H9 (cell line): Measurements from ENCODE around the gene CEP131. TPM values are rescaled to one million over a fixed set of nuclear protein-coding genes. Genes with fewer than 3 reads are reported as not detected.

Source experiments
- DNase-seq: peaks from one replicate; pipeline ENCODE4 v3.0.0-alpha.2; 2017
- H2AFZ ChIP-seq: one replicate; pipeline ENCODE4 v1.6.1; 2013; ENCODE audit warnings: mild to moderate bottlenecking, low read length, control low read depth, moderate library complexity
- H2AK5ac ChIP-seq: 2 replicates; pipeline ENCODE4 v1.6.1; 2013; ENCODE audit warnings: low read length, control low read depth, mixed read lengths; ENCODE audit not compliant: insufficient read length
- H2BK120ac ChIP-seq: one replicate; pipeline ENCODE4 v1.6.1; 2013; ENCODE audit warnings: low read depth, mild to moderate bottlenecking, low read length, control low read depth, inconsistent platforms; ENCODE audit not compliant: poor library complexity, severe bottlenecking
- H2BK12ac ChIP-seq: 2 replicates; pipeline ENCODE4 v1.6.1; 2013; ENCODE audit warnings: low read length, control low read depth, mixed read lengths, low read depth; ENCODE audit not compliant: insufficient read length
- H2BK15ac ChIP-seq: 2 replicates; pipeline ENCODE4 v1.6.1; 2013; ENCODE audit warnings: low read depth, low read length, control low read depth
- H2BK20ac ChIP-seq: one replicate; pipeline ENCODE4 v1.6.1; 2013; ENCODE audit warnings: low read depth, mild to moderate bottlenecking, low read length, control low read depth, inconsistent platforms; ENCODE audit not compliant: poor library complexity, severe bottlenecking
- H2BK5ac ChIP-seq: 2 replicates; pipeline ENCODE4 v1.6.1; 2013; ENCODE audit warnings: low read length, control low read depth, mixed read lengths; ENCODE audit not compliant: insufficient read length
- H3K14ac ChIP-seq: 2 replicates; pipeline ENCODE4 v1.6.1; 2013; ENCODE audit warnings: low read length, control low read depth; ENCODE audit not compliant: insufficient read depth
- H3K18ac ChIP-seq: 2 replicates; pipeline ENCODE4 v1.6.1; 2013; ENCODE audit warnings: low read depth, mild to moderate bottlenecking, mixed read lengths, low read length, control low read depth; ENCODE audit not compliant: insufficient read length
- H3K23ac ChIP-seq: 2 replicates; pipeline ENCODE4 v1.6.1; 2013; ENCODE audit warnings: low read length, control low read depth, mixed read lengths, low read depth; ENCODE audit not compliant: insufficient read length
- H3K23me2 ChIP-seq: 2 replicates; pipeline ENCODE4 v1.6.1; 2013; ENCODE audit warnings: low read depth, mild to moderate bottlenecking, mixed read lengths, low read length, control low read depth; ENCODE audit not compliant: insufficient read length, poor library complexity, severe bottlenecking
- H3K27ac ChIP-seq: 2 replicates; pipeline ENCODE4 v1.5.1; 2013; ENCODE audit warnings: low read length, control low read depth, mixed read lengths, low read depth; ENCODE audit not compliant: insufficient read length
- H3K27me3 ChIP-seq: 2 replicates; pipeline ENCODE4 v1.6.1; 2013; ENCODE audit warnings: low read length, control low read depth, inconsistent platforms; ENCODE audit not compliant: insufficient read depth
- H3K4ac ChIP-seq: 2 replicates; pipeline ENCODE4 v1.6.1; 2013; ENCODE audit warnings: low read depth, mild to moderate bottlenecking, control low read depth, inconsistent platforms, low read length, moderate library complexity
- H3K4me1 ChIP-seq: 2 replicates; pipeline ENCODE4 v1.6.1; 2013; ENCODE audit warnings: low read length, control low read depth, inconsistent platforms; ENCODE audit not compliant: insufficient read depth
- H3K4me2 ChIP-seq: 2 replicates; pipeline ENCODE4 v1.6.1; 2013; ENCODE audit warnings: low read length, control low read depth, mixed read lengths; ENCODE audit not compliant: insufficient read length, insufficient read depth
- H3K56ac ChIP-seq: 2 replicates; pipeline ENCODE4 v1.6.1; 2013; ENCODE audit warnings: low read depth, mild to moderate bottlenecking, mixed read lengths, low read length, control low read depth; ENCODE audit not compliant: insufficient read length
- H3K79me1 ChIP-seq: 2 replicates; pipeline ENCODE4 v1.6.1; 2013; ENCODE audit warnings: low read depth, mild to moderate bottlenecking, moderate library complexity, low read length, control low read depth, inconsistent platforms; ENCODE audit not compliant: insufficient read depth, poor library complexity, severe bottlenecking
- H3K79me2 ChIP-seq: 2 replicates; pipeline ENCODE4 v1.6.1; 2013; ENCODE audit warnings: low read length, control low read depth, inconsistent platforms; ENCODE audit not compliant: insufficient read depth
- H3K9ac ChIP-seq: 2 replicates; pipeline ENCODE4 v1.6.1; 2013; ENCODE audit warnings: low read length, control low read depth, mixed read lengths; ENCODE audit not compliant: insufficient read length; ENCODE audit errors: extremely low read depth
- H3K9me3 ChIP-seq: one replicate; pipeline ENCODE4 v1.6.1; 2013; ENCODE audit warnings: low read depth, low read length, inconsistent platforms; ENCODE audit not compliant: control insufficient read depth
- H3T11ph ChIP-seq: one replicate; pipeline ENCODE4 v1.6.1; 2013; ENCODE audit warnings: mild to moderate bottlenecking, low read length, control low read depth, inconsistent platforms
- H4K20me1 ChIP-seq: one replicate; pipeline ENCODE4 v1.6.1; 2013; ENCODE audit not compliant: control insufficient read depth, insufficient read length, insufficient read depth
- H4K5ac ChIP-seq: 2 replicates; pipeline ENCODE4 v1.6.1; 2013; ENCODE audit warnings: low read depth, mild to moderate bottlenecking, mixed read lengths, low read length, control low read depth; ENCODE audit not compliant: insufficient read length
- H4K8ac ChIP-seq: replicated peaks from 2 replicates; pipeline ENCODE4 v1.6.1; 2013; ENCODE audit warnings: low read length, control low read depth, mixed read lengths, low read depth; ENCODE audit not compliant: insufficient read length
- H4K91ac ChIP-seq: 2 replicates; pipeline ENCODE4 v1.6.1; 2013; ENCODE audit warnings: low read depth, mild to moderate bottlenecking, moderate library complexity, mixed read lengths, low read length, control low read depth; ENCODE audit not compliant: insufficient read length
- H3K27ac Mint-ChIP-seq, 3 experiments: 2 replicates in 2 of 3; 3 replicates in 1 of 3; pipeline ENCODE4 v1.8.0; 2020 to 2021; ENCODE audit warnings: mixed read lengths in 3 of 3, mild to moderate bottlenecking in 1 of 3, moderate library complexity in 1 of 3
- H3K27me3 Mint-ChIP-seq: 2 replicates; pipeline ENCODE4 v1.8.0; 2021; ENCODE audit warnings: low read depth, mild to moderate bottlenecking, moderate library complexity, mixed read lengths
- H3K36me3 Mint-ChIP-seq, 3 experiments: 2 replicates in 2 of 3; 3 replicates in 1 of 3; pipeline ENCODE4 v1.8.0; 2020 to 2021; ENCODE audit warnings: low read depth in 3 of 3, mixed read lengths in 3 of 3; ENCODE audit not compliant: insufficient read depth in 1 of 3
- H3K4me1 Mint-ChIP-seq, 2 experiments: 2 replicates each; pipeline ENCODE4 v1.8.0; 2020; ENCODE audit warnings: mixed read lengths in 2 of 2
- H3K4me3 Mint-ChIP-seq, 2 experiments: 2 replicates in 1 of 2; 3 replicates in 1 of 2; pipeline ENCODE4 v1.8.0; 2020 to 2021; ENCODE audit warnings: mild to moderate bottlenecking in 2 of 2, mixed read lengths in 2 of 2, moderate library complexity in 1 of 2
- H3K9me3 Mint-ChIP-seq, 2 experiments: 2 replicates in 1 of 2; 3 replicates in 1 of 2; pipeline ENCODE4 v1.8.0; 2020; ENCODE audit warnings: mild to moderate bottlenecking in 2 of 2, mixed read lengths in 2 of 2, moderate library complexity in 1 of 2
- CTCF ChIP-seq: fragments of 200-600 bp; sonication (generic); conservative IDR thresholded peaks from 3 replicates; pipeline ENCODE4 v1.8.0; 2021; ENCODE audit warnings: antibody characterized with exemption, mild to moderate bottlenecking
- WGBS: extraction: QIAGEN DNeasy Blood & Tissue Kit; methylation state at CpG from one replicate; pipeline ENCODE4 v1.1.7; 2013; ENCODE audit warnings: missing lambda C conversion rate, low lambda C conversion rate, mixed read lengths; ENCODE audit not compliant: insufficient read length; ENCODE audit errors: extremely low coverage; 5-methylcytosine and 5-hydroxymethylcytosine counted together
- total RNA-seq: library from RNA; stranded (reverse); gene quantifications from 2 replicates; pipeline ENCODE4 v1.2.1, GENCODE V29; 2021

The CEP131 gene
- total RNA-seq, 1 experiment from 2014 or later = 16.3 TPM

- no peak overlapping the region for H2AK5ac ChIP-seq
Observed at GRCh38 chr17:81218459-81218858, 4.3 kb downstream of the CEP131 start.

More at GRCh38 chr17:81218459-81218858, 4.3 kb downstream of the CEP131 start:
- Mint-ChIP-seq H3K9me3 (no peaks in the 10 kb centered on the region), H3K4me1 (peaks cover 10 to 11% of the 10 kb centered on the region in 2 experiments), H3K27me3 (peaks cover 2% of the 10 kb centered on the region; the same call in 1 of the 2 replicates), H3K27ac (no peak overlapping the region), H3K4me3 (no peak overlapping the region), H3K36me3 (peaks cover 4 to 22% (median 18%) of the 10 kb centered on the region in 3 experiments)
- Histone ChIP-seq H3K4ac (no peak overlapping the region), H2BK5ac (no peak overlapping the region), H3K56ac (no peak overlapping the region), H4K5ac (no peak overlapping the region), H3K4me1 (no peaks in the 10 kb centered on the region; the same call in 1 of the 2 replicates), H3K23me2 (peaks cover 11% of the 10 kb centered on the region), H4K8ac (no peak overlapping the region), H3K14ac (no peak overlapping the region), H3K18ac (no peak overlapping the region), H3K79me1 (peaks cover 6% of the 10 kb centered on the region), H4K20me1 (no peaks in the 10 kb centered on the region), H2AFZ (no peak overlapping the region), H3K23ac (no peak overlapping the region), H2BK20ac (no peak overlapping the region), H2BK12ac (no peak overlapping the region), H4K91ac (no peak overlapping the region), H3K4me2 (no peak overlapping the region), H3K9ac (no peak overlapping the region), H3K27ac (no peak overlapping the region), H3T11ph (no peak overlapping the region), H2BK15ac (no peak overlapping the region), H3K9me3 (no peaks in the 10 kb centered on the region), H3K79me2 (no peaks in the 10 kb centered on the region), H3K27me3 (no peaks in the 10 kb centered on the region), H2BK120ac (no peak overlapping the region)
- WGBS = no CpG with 5 or more reads among the region's 13 CpGs
- no peak for TF ChIP-seq CTCF
- no peak for DNase-seq
